Hepatocyte (in vitro differentiated cells): ENCODE measurements around the gene COG1.

Experiments
- EZH2 ChIP-seq: fragments of 200-600 bp; sonication (generic); IDR thresholded peaks from 2 replicates; pipeline ENCODE4 v1.6.1; 2016; ENCODE audit warnings: antibody characterized with exemption, mild to moderate bottlenecking, borderline replicate concordance
- TF ChIP-seq, protein P1 (sequence below): fragments of 200-600 bp; sonication (generic); IDR thresholded peaks from 2 replicates; pipeline ENCODE4 v1.5.1; 2016; ENCODE audit warnings: antibody characterized with exemption, mild to moderate bottlenecking; ENCODE audit not compliant: poor library complexity

DNA sequence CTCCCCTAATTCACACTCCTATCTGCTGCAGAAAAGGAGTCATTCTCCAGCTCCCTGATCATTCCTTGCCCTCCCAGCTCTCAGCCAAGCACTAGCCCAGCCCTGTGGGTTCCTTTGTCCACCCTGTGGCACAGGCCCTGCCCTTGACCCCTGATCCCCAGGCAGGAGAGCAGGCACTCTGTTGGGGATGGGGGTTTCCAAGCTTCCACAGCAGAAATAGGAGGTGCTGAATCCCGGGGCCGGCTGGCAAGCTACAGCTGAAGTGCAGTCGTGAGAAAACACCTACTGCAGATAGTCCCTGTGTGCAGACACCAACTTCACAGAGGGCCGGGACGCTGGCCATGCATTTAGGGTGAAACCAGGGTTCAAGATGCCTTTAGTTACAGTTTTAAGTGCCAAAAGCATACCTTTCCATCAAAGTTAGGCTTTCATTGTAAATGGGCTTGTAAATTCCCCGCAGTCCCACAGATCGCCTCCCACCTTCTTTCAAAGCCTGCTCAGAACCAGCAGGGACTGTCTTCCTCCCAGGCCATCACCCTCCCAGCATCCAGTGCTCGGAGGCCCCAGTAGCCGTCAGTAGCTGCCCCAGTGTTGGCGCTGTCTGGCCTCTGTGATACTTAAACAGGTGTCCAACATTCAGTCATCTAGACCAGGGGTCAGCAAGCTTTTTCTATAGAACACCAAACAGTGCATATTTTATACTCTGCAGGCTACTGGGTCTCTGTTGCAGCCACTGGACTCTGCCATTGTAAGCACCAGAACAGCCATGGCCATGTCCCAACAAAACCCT, 58.2 kb downstream of the COG1 start:
- TF ChIP-seq EZH2, result no peak
- TF ChIP-seq, protein P1, sequence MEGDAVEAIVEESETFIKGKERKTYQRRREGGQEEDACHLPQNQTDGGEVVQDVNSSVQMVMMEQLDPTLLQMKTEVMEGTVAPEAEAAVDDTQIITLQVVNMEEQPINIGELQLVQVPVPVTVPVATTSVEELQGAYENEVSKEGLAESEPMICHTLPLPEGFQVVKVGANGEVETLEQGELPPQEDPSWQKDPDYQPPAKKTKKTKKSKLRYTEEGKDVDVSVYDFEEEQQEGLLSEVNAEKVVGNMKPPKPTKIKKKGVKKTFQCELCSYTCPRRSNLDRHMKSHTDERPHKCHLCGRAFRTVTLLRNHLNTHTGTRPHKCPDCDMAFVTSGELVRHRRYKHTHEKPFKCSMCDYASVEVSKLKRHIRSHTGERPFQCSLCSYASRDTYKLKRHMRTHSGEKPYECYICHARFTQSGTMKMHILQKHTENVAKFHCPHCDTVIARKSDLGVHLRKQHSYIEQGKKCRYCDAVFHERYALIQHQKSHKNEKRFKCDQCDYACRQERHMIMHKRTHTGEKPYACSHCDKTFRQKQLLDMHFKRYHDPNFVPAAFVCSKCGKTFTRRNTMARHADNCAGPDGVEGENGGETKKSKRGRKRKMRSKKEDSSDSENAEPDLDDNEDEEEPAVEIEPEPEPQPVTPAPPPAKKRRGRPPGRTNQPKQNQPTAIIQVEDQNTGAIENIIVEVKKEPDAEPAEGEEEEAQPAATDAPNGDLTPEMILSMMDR, result no peak
